K562 (cell line): ENCODE measurements around the gene TPM4. TPM values are rescaled to one million over a fixed set of nuclear protein-coding genes. Genes with fewer than 3 reads are reported as not detected.

Experiments
- ATAC-seq: fragments of 200-7000 bp; cut with Tn5 transposase; 3 replicates; pipeline ENCODE4 v1.9.1; 2020; ENCODE audit warnings: moderate library complexity
- BruUV-seq: library from RNA; stranded (reverse); fragments of 400-500 nt; replicated peaks from 2 replicates; lab custom pipeline; 2021; lab: Mats Ljungman, UMichigan
- CTCF ChIA-PET: fragments of 300-600 bp; formaldehyde crosslinking; extraction: SDS; loops from one replicate; lab custom pipeline; 2021; ENCODE audit warnings: low intra/inter-chr PET ratio; lab: Yijun Ruan, JAX
- POLR2A ChIA-PET: fragments of 300-600, 350-650 bp; sonication (Branson Sonifier 250); formaldehyde crosslinking; extraction: SDS; loops from one replicate; lab custom pipeline; 2021; ENCODE audit warnings: antibody characterized with exemption, inconsistent platforms; lab: Yijun Ruan, JAX
- DNase-seq, 4 experiments: peaks; one replicate each; pipeline versions ENCODE4 v3.0.0 to v3.0.0-alpha.2; 2011 to 2018; ENCODE audit warnings: low spot score in 3 of 4, mixed read lengths in 3 of 4; ENCODE audit errors: extremely low read depth in 1 of 4
- FAIRE-seq: peaks from 2 replicates; lab custom pipeline; 2011; peaks lifted over from hg19 to GRCh38; lab: Jason Lieb, UNC
- H2AFZ ChIP-seq: 2 replicates; pipeline ENCODE4 v1.6.0; 2011; ENCODE audit warnings: low read depth, low read length, control low read depth, inconsistent platforms
- H3K27ac ChIP-seq: fragments of 200-600 bp; 3 replicates; pipeline ENCODE4 v1.8.0; 2011; ENCODE audit warnings: low read depth, mild to moderate bottlenecking, control low read depth, inconsistent platforms, low read length, moderate library complexity, mixed read lengths; ENCODE audit errors: extremely low read depth
- H3K27me3 ChIP-seq, 2 experiments: fragments of 300-600 bp in 1 of 2; 2 replicates in 1 of 2; 3 replicates in 1 of 2; pipeline versions ENCODE4 v1.6.0 to v1.8.0; 2011; ENCODE audit warnings: inconsistent platforms in 2 of 2, low read length in 2 of 2, mild to moderate bottlenecking in 1 of 2, mixed read lengths in 1 of 2, moderate library complexity in 1 of 2; ENCODE audit not compliant: control insufficient read depth in 2 of 2, insufficient read depth in 2 of 2
- H3K36me3 ChIP-seq: fragments of 300-600 bp; 3 replicates; pipeline ENCODE4 v1.8.0; 2011; ENCODE audit warnings: mild to moderate bottlenecking, low read length, inconsistent platforms; ENCODE audit not compliant: control insufficient read depth, insufficient read depth
- H3K4me1 ChIP-seq, 2 experiments: fragments of 200-600 bp in 1 of 2; replicated peaks in 1 of 2; 2 replicates in 1 of 2; 3 replicates in 1 of 2; pipeline versions ENCODE4 v1.5.1 to v1.8.0; 2011; ENCODE audit warnings: inconsistent platforms in 2 of 2, low read length in 2 of 2, mild to moderate bottlenecking in 1 of 2, mixed read lengths in 1 of 2, moderate library complexity in 1 of 2; ENCODE audit not compliant: control insufficient read depth in 2 of 2, insufficient read depth in 2 of 2
- H3K4me2 ChIP-seq: 2 replicates; pipeline ENCODE4 v1.6.1; 2011; ENCODE audit warnings: low read length, control low read depth, inconsistent platforms, mixed read lengths; ENCODE audit not compliant: insufficient read depth
- H3K4me3 ChIP-seq: fragments of 200-600 bp; sonication (generic), shearing (Covaris generic); 2 replicates; pipeline ENCODE4 v1.5.1; 2016; ENCODE audit warnings: control low read depth, inconsistent platforms
- H3K79me2 ChIP-seq: fragments of 200-600 bp; 3 replicates; pipeline ENCODE4 v1.8.0; 2011; ENCODE audit warnings: low read length, inconsistent platforms; ENCODE audit not compliant: control insufficient read depth, insufficient read depth
- H3K9ac ChIP-seq, 2 experiments: 2 replicates each; pipeline versions ENCODE4 v1.6.0 to v1.6.1; 2011; ENCODE audit warnings: low read depth in 2 of 2, low read length in 2 of 2, control low read depth in 1 of 2, inconsistent platforms in 1 of 2, mild to moderate bottlenecking in 1 of 2, mixed read lengths in 1 of 2; ENCODE audit not compliant: insufficient read depth in 1 of 2
- H3K9me1 ChIP-seq: one replicate; pipeline ENCODE4 v1.6.0; 2011; ENCODE audit warnings: inconsistent platforms, mild to moderate bottlenecking, low read length, moderate library complexity; ENCODE audit not compliant: control insufficient read depth, insufficient read depth
- H3K9me3 ChIP-seq: replicated peaks from 2 replicates; pipeline ENCODE4 v1.5.1; 2011; ENCODE audit warnings: low read depth, low read length, inconsistent platforms; ENCODE audit not compliant: control insufficient read depth, insufficient read depth
- H4K20me1 ChIP-seq: replicated peaks from 2 replicates; pipeline ENCODE4 v1.6.1; 2011; ENCODE audit warnings: low read length, inconsistent platforms, mixed read lengths; ENCODE audit not compliant: control insufficient read depth, insufficient read depth
- CREB1 ChIP-seq, 2 experiments: sonication (generic) in 1 of 2; formaldehyde crosslinking in 1 of 2; IDR thresholded peaks; 2 replicates each; pipeline versions ENCODE4 v1.6.1 to v1.8.0; 2012 to 2022; ENCODE audit warnings: inconsistent platforms in 1 of 2, mild to moderate bottlenecking in 1 of 2, missing genetic modification reagents in 1 of 2, moderate library complexity in 1 of 2
- CREB3L1 ChIP-seq: fragments of 450-650 bp; IDR thresholded peaks from 2 replicates; pipeline ENCODE4 v1.6.1; 2014; ENCODE audit warnings: low read depth, mild to moderate bottlenecking, moderate library complexity, borderline replicate concordance
- CSDE1 ChIP-seq, 2 experiments: fragments of 450-650 bp; IDR thresholded peaks; 2 replicates each; pipeline ENCODE4 v1.6.1; 2016; ENCODE audit warnings: mild to moderate bottlenecking in 1 of 2
- HMGXB4 ChIP-seq: sonication (generic); formaldehyde crosslinking; IDR thresholded peaks from 2 replicates; pipeline ENCODE4 v1.8.1; 2023; ENCODE audit warnings: mild to moderate bottlenecking, missing genetic modification reagents
- MYNN ChIP-seq, 2 experiments: sonication (generic); formaldehyde crosslinking in 1 of 2; IDR thresholded peaks; 2 replicates each; pipeline versions ENCODE4 v1.5.0 to v1.6.1; 2016 to 2020; ENCODE audit warnings: antibody characterized with exemption in 1 of 2, missing genetic modification reagents in 1 of 2
- THAP12 ChIP-seq: fragments of 250-450 bp; sonication (Bioruptor Pico); IDR thresholded peaks from 2 replicates; pipeline ENCODE4 v1.9.0; 2021; ENCODE audit warnings: mild to moderate bottlenecking, inconsistent platforms
- ZBTB7A ChIP-seq: IDR thresholded peaks from 2 replicates; pipeline ENCODE4 v1.6.1; 2011; ENCODE audit warnings: low read depth, mild to moderate bottlenecking, low read length, moderate library complexity, borderline replicate concordance; ENCODE audit not compliant: control insufficient read depth
- ZNF57 ChIP-seq: fragments of 450-650 bp; formaldehyde crosslinking; IDR thresholded peaks from 2 replicates; pipeline ENCODE4 v1.4.0; 2020; ENCODE audit warnings: mild to moderate bottlenecking, moderate library complexity
- ZNF639 ChIP-seq, 2 experiments: fragments of 200-800 bp in 1 of 2; sonication (Bioruptor generic) in 1 of 2; sonication (generic) in 1 of 2; formaldehyde crosslinking in 1 of 2; IDR thresholded peaks in 1 of 2; conservative IDR thresholded peaks in 1 of 2; 2 replicates each; pipeline versions ENCODE4 v1.5.0 to v1.6.1; 2016 to 2020; ENCODE audit warnings: missing compliant biosample characterization in 1 of 2, missing genetic modification characterization in 1 of 2, missing genetic modification reagents in 1 of 2
- ZNF740 ChIP-seq, 3 experiments: fragments of 200-800 bp in 1 of 3; sonication (Bioruptor generic) in 1 of 3; sonication (generic) in 1 of 3; formaldehyde crosslinking in 1 of 3; IDR thresholded peaks; 2 replicates each; pipeline versions ENCODE4 v1.6.1 to v1.8.0; 2016 to 2022; ENCODE audit warnings: mild to moderate bottlenecking in 2 of 3, missing compliant biosample characterization in 2 of 3, missing genetic modification characterization in 2 of 3, missing genetic modification reagents in 1 of 3
- WGBS: fragments of 100-300 bp; shearing (Covaris generic); methylation state at CpG from one replicate; pipeline ENCODE4 v1.1.6; 2016; ENCODE audit warnings: low coverage, mixed read lengths; ENCODE audit not compliant: insufficient coverage; ENCODE audit errors: missing lambda C conversion rate; 5-methylcytosine and 5-hydroxymethylcytosine counted together
- in situ Hi-C: fragments of 300-500 bp; cut with MboI; formaldehyde crosslinking; loops from 4 replicates; pipeline ENCODE4 v1.15.0; 2018; ENCODE audit warnings: inconsistent platforms, mixed read lengths
- intact Hi-C: fragments of 100-400 bp; cut with micrococcal nuclease; formaldehyde crosslinking; loops from 2 replicates; pipeline ENCODE4 v1.14.2; 2022
- polyA plus RNA-seq, 8 experiments: library from polyadenylated mRNA; depleted of rRNA in 4 of 8; stranded (reverse) in 5 of 8; unstranded in 3 of 8; fragments of >200 nt; fragmentation: Nextera tagmentation in 2 of 8; fragmentation: Illumina TruSeq in 1 of 8; extraction: Ambion mirVana in 2 of 8; extraction: Trizol in 1 of 8; gene quantifications; 2 replicates each; pipeline versions ENCODE4 v1.2.1 to v1.2.3, GENCODE V29; 2011 to 2014; ENCODE audit warnings: inconsistent platforms in 1 of 8, missing spikeins in 1 of 8
- total RNA-seq, 7 experiments: library from RNA; depleted of rRNA in 6 of 7; stranded (reverse); fragments of >200 nt in 6 of 7; fragmentation: Illumina TruSeq in 2 of 7; extraction: Trizol in 2 of 7; gene quantifications; 2 replicates each; pipeline versions ENCODE4 v1.2.1 to v1.2.3, GENCODE V29; 2011 to 2021; ENCODE audit warnings: low replicate concordance in 1 of 7

Gene TPM4
- total and polyA plus RNA-seq, 9 of the 15 experiments (the other 6 are each of a cell fraction or from before 2014, with no cell fraction given): 28.1 to 111 (median 77.4) TPM

- ChIA-PET POLR2A (interaction anchor here (0.6 to 1.4 kb wide), 2 partner anchors 12 to 518 kb away, joined by 3 read pairs; no protein-coding TSS in a partner anchor), CTCF (no interaction called here)
- Histone ChIP-seq H3K27ac (peak overlapping the region; percentile 79), H3K4me2 (peak overlapping the region; percentile 32), H3K4me1 (peaks cover 29 to 30% of the 10 kb centered on the region in 2 experiments), H3K9me1 (no peaks in the 10 kb centered on the region), H3K27me3 (no peaks in the 10 kb centered on the region), H2AFZ (peak overlapping the region; percentile 96), H3K79me2 (no peaks in the 10 kb centered on the region), H3K4me3 (no peak overlapping the region), H4K20me1 (no peaks in the 10 kb centered on the region), H3K36me3 (no peaks in the 10 kb centered on the region), H3K9ac (peak overlapping the region; percentile 39 to 86; a peak in 3 of 4 replicates), H3K9me3 (no peaks in the 10 kb centered on the region)
- DNase-seq (no peak), FAIRE-seq (no peak), ATAC-seq (peak; percentile 26)
- TF ChIP-seq ZNF57 (no peak), CREB3L1 (no peak), ZNF639 (CRISPR knock-in tag; conservative IDR thresholded peaks at IDR 0.05 in 1 of 2, IDR thresholded peaks at IDR 0.05 in 1 of 2) (peak in 1 of 2 experiments; percentile 33; a peak in 1 of 4 replicates), CREB1 (IDR thresholded peaks at IDR 0.05) (no peak), CREB1 (CRISPR knock-in tag; IDR thresholded peaks at IDR 0.05) (0 out of 2 replicates have a peak, but pooled peaks have one; percentile 16), CSDE1 (IDR thresholded peaks at IDR 0.05) (no peak), ZBTB7A (peak; percentile 23; the same call in 1 of the 2 replicates), MYNN (IDR thresholded peaks at IDR 0.05) (0 out of 2 replicates have a peak, but pooled peaks have one; percentile 3), MYNN (CRISPR knock-in tag; IDR thresholded peaks at IDR 0.05) (no peak), HMGXB4 (CRISPR knock-in tag) (no peak), THAP12 (CRISPR knock-in tag) (0 out of 2 replicates have a peak, but pooled peaks have one; percentile 23), ZNF740 (CRISPR knock-in tag; IDR thresholded peaks at IDR 0.05) (no peak), ZNF740 (tag; IDR thresholded peaks at IDR 0.05) (peak in 1 of 2 experiments; percentile 3; a peak in 1 of 4 replicates)
- no TSS peak for BruUV-seq
- intact Hi-C loops: no loop called here
- WGBS: 78% methylated on average over 10 of the region's 10 CpGs
- in situ Hi-C loops: no loop called here
These were observed 6.4 kb upstream of the TPM4 start for GRCh38 chr19:16069813-16070365.
